Rectal smooth muscle tissue (tissue), 1 donor: ENCODE results near the gene ALG12.

ENCODE experiments used
- H3K27ac ChIP-seq: one replicate; pipeline ENCODE4 v1.7.0; 2013; ENCODE audit warnings: low read depth, low read length, inconsistent platforms
- H3K27me3 ChIP-seq: one replicate; pipeline ENCODE4 v1.7.0; 2013; ENCODE audit warnings: low read length; ENCODE audit not compliant: control insufficient read depth, insufficient read depth
- H3K36me3 ChIP-seq: one replicate; pipeline ENCODE4 v1.7.0; 2013; ENCODE audit warnings: low read length; ENCODE audit not compliant: control insufficient read depth, insufficient read depth
- H3K4me1 ChIP-seq: one replicate; pipeline ENCODE4 v1.7.0; 2013; ENCODE audit warnings: low read length; ENCODE audit not compliant: control insufficient read depth, insufficient read depth
- H3K4me3 ChIP-seq: one replicate; pipeline ENCODE4 v1.7.0; 2013; ENCODE audit warnings: low read length
- H3K9ac ChIP-seq: one replicate; pipeline ENCODE4 v1.7.0; 2013; ENCODE audit warnings: low read length

The ALG12 gene

DNA sequence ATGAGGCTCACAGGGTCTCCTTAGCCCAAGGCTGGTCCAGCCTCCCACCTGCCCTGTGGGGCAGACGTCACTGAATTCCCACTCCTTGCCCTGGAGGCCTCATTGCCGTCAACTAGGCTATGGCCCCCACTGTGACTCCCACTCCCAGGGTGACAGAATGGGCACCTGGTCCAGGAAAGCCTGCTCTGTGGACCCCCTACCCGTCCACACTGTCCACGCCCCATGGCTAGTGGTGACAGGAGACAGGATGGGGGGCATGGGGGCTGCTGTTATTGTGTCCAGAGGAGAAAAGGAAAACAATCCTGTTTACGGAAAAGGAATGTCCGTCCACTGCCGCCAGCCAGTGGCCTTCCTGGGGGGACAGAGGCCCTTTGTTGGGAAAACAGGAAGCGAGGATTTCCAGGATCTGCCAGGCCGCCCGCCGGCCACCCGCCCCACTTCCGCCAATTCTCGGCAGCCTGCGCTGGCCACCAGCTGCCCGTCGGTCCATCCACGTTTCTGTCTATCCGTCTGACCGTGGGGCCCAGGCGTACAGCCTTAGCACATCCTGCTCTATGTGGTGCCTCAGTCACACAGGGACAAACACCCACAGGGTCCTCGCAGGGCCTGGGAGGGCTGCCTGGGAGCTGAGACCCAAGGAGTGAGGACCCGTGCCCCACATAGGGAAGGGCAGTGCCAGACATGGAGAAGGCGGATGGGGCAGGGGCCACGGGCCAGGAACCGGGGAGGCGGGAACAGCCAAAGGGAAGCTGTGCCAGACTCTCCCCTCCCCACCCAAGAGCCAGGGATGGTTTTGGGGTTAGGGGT is 19.7 kb upstream of the ALG12 start:
- Histone ChIP-seq H3K27ac (peak overlapping the region; percentile 43), H3K4me3 (peak overlapping the region; percentile 13), H3K4me1 (peaks cover 14% of the 10 kb centered on the region)

DNA sequence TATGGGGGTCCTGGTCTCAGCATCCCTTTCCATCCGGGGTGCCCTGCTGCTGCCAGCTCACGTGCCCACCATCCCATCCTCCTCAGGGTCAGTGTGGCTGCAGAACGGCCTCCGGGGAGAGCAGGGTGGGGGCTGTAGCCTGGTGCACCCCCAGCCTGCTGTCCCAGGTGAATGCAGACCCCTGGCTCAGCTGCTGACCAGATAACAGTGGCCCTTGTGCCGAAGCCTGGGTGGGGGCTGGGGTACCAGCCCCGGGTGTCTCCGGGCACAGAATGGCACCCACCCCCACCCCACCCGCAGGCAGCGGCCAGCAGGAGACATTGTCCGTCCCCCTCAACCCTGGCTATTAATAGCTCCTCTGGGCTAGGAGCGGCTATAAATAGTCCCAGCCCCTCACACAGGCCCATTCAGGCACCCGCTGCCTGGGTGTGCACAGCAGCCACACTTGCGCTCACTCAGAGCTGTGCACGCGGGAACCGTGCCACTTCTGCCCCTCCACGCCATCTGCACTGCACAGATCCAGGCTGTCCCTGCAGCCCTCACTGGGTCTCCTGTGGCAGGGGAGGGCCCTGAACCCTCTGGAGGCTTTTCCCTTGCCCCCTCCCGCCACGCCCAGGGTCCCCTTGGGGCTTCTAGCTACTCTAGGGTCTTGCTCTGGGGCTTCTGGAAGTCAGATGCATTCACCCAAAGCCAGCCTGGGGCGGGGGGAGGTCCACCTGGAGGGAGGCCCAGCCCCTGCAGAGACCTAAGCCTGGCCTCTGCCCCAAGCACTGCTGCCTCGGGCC is 18.9 kb upstream of the ALG12 start:
- Histone ChIP-seq H3K4me3 (peak overlapping the region; percentile 36), H3K27ac (peak overlapping the region; percentile 43)

More for the DNA sequence above, 19.7 kb upstream of the ALG12 start:
- no peaks in the 10 kb centered on the region for H3K27me3 ChIP-seq
- H3K36me3 ChIP-seq, result no peaks in the 10 kb centered on the region
- no peak overlapping the region for H3K9ac ChIP-seq

DNA sequence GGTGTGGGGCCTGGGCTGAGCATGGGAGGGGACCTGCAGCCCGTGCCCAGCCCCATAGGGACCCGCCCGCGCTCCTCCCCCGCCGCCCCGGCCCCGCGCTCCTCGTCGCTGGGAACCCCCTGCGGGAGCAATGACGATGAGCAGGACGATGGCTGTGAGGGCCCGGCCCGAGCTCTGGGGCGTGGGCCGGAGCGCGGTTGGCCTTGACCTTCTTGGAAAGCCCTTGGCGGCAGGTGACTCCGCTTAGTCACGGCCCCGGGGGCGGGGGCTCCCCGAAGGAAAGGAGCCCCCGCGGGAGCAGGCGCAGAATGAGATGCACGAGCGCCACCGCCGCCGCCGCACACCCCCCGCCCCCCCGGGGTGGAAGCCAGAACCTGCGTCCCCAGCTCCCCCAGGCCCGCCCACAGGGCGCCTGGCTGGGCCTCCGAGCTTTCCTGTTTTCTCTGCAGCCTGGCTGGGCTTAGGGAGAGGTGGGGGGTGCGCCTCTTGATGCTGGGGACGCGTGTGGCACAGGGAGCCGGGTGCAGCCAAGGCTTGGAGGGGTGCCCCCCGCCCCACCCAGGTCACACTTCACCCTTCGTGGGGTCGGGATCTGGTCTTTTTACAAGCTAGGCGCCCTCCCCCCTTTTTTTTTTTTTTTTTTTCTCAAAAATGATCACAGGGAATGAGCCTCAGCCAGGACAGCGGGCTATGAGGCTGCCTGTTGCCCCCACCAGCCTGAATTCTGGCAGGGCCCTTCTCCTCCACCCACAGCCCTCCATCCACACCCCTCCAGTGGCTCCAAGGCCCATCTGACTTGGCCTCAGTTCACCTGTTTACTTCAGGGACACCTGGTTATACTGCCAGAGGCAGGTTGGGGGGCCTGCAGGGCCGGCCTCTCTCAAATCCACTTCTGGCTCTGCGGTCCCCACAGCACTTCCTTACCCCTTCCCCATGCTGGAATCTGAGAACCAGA is 18.1 kb upstream of the ALG12 start:
- H3K27ac ChIP-seq, result peak overlapping the region; percentile 61

More for the DNA sequence above, 18.9 kb upstream of the ALG12 start:
- Histone ChIP-seq H3K4me1 (peaks cover 14% of the 10 kb centered on the region), H3K36me3 (no peaks in the 10 kb centered on the region), H3K9ac (no peak overlapping the region), H3K27me3 (no peaks in the 10 kb centered on the region)

DNA sequence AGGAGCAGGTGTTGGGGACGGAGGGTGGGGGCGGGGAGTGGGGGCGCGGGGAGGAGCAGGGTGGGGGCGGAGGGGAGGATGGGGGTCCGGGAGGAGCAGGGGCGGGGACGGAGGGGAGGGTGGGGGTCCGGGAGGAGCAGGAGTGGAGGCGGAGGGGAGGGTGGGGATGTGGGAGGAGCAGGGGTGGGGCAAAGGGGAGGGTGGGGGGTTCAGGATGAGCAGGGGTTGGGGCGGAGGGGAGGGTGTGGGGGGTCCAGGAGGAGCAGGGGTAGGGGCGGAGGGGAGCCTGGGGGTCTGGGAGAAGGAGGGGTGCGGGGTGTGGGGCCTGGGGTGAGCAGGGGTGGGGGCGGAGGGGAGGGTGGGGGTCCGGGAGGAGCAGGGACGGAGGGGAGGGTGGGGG is 17.3 kb upstream of the ALG12 start:
- H3K9ac ChIP-seq, result no peak overlapping the region
- H3K36me3 ChIP-seq, result no peaks in the 10 kb centered on the region
- H3K27me3 ChIP-seq, result no peaks in the 10 kb centered on the region
- H3K4me3 ChIP-seq, result no peak overlapping the region
- no peak overlapping the region for H3K27ac ChIP-seq
- H3K4me1 ChIP-seq, result peaks cover 14% of the 10 kb centered on the region

More for the DNA sequence above, 18.1 kb upstream of the ALG12 start:
- H3K4me1 ChIP-seq, result peaks cover 14% of the 10 kb centered on the region
- H3K4me3 ChIP-seq, result peak overlapping the region; percentile 36
- no peak overlapping the region for H3K9ac ChIP-seq
- H3K36me3 ChIP-seq, result no peaks in the 10 kb centered on the region
- H3K27me3 ChIP-seq, result no peaks in the 10 kb centered on the region

DNA sequence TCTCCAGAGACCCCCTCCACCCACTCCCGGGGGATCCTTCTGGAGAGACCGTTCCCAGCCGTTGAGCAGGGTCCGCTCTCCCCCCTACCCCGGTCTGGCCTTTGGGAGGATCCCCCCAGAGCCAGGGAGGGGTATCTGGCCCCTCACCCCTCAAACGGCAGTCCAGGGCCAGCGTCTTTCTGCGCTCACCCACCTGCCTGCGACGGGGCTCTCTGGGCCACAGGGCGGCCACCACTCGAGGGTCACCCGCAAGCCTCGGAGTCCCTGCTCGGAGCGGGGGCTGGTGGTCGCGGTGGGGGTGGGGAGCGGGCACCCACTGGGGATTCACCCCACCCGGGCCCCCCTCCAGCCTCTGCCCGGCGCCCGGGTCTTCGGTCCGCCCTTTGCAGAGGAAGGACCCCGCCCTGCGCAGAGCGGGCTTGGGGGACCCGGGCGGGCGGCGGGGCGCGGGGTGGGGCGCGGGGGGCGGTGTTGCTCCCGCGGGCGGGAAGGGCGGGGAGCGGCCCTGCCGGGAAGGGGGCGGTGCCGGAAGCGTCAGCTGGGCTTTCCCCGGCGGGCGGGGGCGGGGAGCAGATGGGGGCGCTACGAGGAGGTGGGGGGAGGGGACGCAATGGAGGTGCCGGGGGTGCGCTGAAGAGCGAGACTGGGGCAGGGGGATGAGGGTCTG is 16.8 kb upstream of the ALG12 start:
- peaks cover 14% of the 10 kb centered on the region for H3K4me1 ChIP-seq
- no peaks in the 10 kb centered on the region for H3K27me3 ChIP-seq
- H3K36me3 ChIP-seq, result no peaks in the 10 kb centered on the region
- H3K4me3 ChIP-seq, result peak overlapping the region; percentile 59
- H3K27ac ChIP-seq, result peak overlapping the region; percentile 88
- peak overlapping the region; percentile 62 for H3K9ac ChIP-seq

DNA sequence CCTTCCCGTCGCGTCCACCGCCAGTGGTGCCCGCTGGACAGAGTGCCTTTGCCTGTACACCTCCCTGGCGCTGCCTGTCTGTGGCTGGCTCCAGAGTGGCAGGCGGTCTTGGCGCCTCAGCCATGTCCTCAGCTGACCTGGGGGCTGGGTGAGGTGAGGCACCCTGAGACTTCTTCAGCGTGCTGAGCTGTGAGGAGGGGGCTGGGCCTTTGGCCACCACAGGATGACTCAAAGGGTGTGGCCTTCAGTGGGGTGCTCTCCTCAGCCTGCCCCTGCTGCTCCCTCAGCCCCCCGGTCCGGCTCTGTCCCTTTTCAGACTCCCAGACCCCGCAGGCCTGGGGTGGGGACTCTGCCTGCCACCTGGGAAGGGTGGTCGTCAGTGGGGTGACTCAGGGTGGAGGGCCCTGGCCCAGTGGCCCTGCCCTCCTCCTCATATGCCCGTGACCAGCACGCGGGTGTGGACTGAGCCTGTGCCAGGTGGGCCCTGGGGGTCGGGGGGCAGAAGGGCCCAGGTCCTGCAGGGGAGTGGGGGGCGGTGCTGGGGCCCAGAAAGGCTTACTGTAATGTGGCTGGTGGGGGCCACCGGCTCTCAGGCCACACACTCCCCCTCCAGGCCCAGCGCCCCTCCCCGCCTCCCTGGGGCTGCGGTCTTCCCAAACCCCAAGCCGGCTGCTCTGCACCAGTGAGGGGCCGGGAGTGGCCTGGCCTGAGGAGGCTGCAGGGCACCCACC is 16.1 kb upstream of the ALG12 start:
- Histone ChIP-seq H3K9ac (peak overlapping the region; percentile 62), H3K36me3 (no peaks in the 10 kb centered on the region), H3K27me3 (no peaks in the 10 kb centered on the region), H3K4me1 (peaks cover 14% of the 10 kb centered on the region), H3K4me3 (peak overlapping the region; percentile 59), H3K27ac (peak overlapping the region; percentile 88)

DNA sequence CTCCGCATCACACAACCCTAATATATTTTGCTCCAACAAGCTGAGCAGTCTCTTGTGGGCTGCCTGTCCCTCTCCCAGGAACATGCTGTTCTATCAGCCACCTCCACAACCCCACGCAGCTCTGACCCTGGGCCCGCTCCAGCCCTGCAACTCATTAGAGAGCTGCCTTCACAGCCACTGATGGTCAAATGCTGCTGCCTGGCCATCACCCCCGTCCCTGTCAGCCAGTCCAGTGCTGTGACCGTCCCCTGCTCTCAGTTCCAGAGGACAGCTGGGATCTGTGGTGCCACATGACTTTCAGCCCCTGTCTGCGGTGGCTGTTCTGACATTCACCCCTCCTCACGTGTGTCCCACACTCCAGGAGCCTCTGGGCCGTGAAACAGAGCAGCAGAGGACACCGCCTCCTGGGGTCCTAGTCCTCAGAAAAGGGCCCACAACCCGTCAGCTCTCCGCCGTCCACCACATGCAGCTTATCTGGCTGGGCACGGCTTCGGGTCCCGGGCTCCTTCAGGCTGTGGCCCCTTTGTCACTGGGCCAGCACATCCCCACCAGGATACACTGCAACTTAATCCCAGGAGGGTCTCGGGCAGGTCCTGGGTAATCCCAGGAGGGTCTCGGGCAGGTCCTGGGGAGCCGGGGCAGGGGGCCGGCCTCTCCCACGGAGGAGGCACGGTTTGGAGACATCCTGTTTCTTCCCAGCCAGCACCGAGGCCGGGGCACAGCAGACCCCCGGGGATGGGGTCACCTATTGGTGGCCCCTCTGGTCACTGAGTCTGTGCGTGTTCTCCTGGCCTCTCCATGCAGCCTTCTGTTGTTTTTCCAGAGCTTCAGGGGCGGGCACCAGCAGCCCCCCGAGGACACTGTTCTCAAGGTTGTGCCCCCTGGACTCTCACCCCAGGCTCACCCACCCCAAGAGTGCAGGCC is 15.3 kb upstream of the ALG12 start:
- no peak overlapping the region for H3K9ac ChIP-seq
- no peak overlapping the region for H3K4me3 ChIP-seq
- peak overlapping the region; percentile 88 for H3K27ac ChIP-seq
- H3K4me1 ChIP-seq, result peaks cover 14% of the 10 kb centered on the region
- H3K27me3 ChIP-seq, result no peaks in the 10 kb centered on the region
- no peaks in the 10 kb centered on the region for H3K36me3 ChIP-seq

DNA sequence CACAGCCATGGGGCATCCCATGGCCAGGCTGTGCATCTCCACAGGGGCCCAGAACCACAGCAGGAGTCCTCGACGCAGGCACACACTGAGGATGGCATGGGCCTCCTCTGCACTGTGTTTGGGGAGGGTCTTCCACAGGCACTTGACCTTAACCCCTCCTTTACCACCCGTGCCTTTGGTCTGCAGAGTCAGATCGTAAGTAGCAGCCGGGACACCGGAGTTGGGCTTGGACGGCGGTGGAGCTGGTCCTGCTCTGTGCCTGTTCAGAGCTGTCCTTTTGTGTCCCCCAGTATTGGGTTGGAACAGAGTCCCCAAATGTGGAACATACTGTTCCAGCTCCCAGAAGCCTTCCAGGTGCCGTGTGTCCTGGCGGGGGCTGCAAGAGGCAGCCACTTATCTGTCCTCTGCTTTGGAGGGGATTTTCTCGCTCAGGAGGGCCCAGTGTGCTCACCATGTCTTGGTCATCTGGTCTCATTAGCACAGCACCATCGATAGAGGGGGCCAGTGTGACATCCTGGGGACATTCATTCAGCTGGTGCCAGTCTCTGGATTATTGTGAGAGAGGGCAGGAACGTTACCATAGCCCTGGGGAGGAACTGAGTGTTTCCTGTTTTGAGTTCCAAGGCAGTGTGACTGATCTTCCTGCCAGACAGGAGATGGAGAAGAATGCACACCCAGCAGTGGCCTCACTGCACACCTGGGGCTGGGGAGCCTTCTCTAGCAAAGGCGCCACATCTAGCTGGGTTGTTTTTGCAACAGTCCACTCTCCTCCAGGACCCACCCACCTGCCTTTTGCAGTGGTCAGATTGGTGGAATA is 12.6 kb upstream of the ALG12 start:
- no peak overlapping the region for H3K9ac ChIP-seq
- no peak overlapping the region for H3K4me3 ChIP-seq
- no peaks in the 10 kb centered on the region for H3K4me1 ChIP-seq
- no peaks in the 10 kb centered on the region for H3K27me3 ChIP-seq
- H3K36me3 ChIP-seq, result no peaks in the 10 kb centered on the region
- H3K27ac ChIP-seq, result no peak overlapping the region

DNA sequence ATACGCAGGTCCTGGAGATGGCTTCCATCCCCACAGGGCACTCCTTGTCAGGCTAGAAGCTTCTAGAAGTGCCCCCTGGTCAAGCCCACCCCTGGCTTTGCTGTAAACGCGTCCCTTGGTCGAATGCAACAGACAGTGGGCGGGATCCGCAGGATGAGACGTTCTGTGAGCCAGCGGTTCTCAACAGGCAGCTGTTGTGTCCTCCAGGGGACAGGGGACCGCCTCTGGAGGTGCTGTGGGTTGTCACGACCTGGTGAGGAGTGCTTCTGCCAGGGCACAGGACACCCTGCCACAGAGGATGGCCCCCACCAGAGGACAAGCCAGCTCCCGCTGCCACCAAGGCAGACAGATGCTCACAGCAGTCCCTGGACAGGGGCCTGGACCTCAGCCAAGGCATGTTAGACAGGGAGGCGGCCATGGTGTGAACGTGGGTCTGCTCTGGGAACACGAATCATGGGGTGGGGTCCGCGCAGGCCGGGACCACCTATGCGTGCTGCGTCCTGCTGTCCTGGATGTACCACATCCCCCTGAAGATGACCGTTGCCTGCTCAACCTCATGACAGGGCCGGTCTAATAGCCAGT is 11.8 kb upstream of the ALG12 start:
- no peaks in the 10 kb centered on the region for H3K27me3 ChIP-seq
- no peaks in the 10 kb centered on the region for H3K36me3 ChIP-seq
- H3K27ac ChIP-seq, result no peak overlapping the region
- no peak overlapping the region for H3K9ac ChIP-seq
- H3K4me1 ChIP-seq, result no peaks in the 10 kb centered on the region
- no peak overlapping the region for H3K4me3 ChIP-seq
